Smooth muscle cell of bladder (primary cell): ENCODE data around the gene MGAT4B. TPM values are rescaled to one million over a fixed set of nuclear protein-coding genes. Genes with fewer than 3 reads are reported as not detected.

Source experiments
- total RNA-seq: library from RNA; depleted of rRNA; stranded (reverse); fragments of >200 nt; gene quantifications from 2 replicates; pipeline ENCODE4 v1.2.3, GENCODE V29; 2014

MGAT4B gene
- total RNA-seq = 94.4 and 138 TPM in 2 replicates

DNA sequence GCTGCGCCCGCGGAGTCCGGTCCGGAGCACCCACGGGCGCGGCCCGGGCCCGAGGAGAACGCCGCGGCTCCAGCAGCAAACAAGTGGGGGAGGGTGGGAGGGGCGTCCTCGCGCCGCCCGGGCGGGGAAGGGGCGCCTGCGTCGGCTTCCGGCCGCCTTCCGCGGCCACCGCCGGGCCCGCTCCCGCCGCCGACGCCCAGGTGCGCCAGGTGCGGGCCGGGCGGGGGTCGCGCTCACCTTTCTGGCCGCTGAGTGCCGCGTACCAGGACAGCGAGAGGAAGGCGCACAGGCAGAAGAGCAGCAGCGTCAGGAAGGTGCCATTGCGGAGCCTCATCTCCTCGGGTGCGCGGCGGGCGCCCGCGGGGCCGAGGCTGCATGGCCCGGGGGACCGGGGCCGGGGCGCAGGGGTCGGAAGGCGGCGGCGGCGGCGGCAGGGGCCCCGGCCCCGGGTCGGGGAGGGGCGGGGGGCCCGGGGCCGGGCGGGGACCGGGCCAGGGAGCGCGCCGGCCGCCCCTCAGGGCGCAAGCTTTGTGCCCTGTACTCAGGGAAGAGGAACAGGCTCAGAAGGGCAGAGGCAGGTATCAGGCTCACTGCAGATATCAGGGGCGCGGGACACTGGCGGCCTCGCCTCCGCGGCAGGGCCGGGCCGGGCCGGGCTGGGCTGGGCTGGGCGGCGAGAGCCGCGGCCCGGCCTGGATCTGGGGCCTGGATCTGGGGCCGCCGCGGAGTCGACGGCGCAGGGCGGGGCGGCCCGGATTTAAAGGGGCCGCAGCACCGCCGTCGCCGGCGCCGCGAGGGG, at the start of gene MGAT4B:
Gene MGAT4B (minus strand): TSS at position 617 of the 799 bp plus-strand sequence. CDS start 283 bp downstream, at position 334.

DNA sequence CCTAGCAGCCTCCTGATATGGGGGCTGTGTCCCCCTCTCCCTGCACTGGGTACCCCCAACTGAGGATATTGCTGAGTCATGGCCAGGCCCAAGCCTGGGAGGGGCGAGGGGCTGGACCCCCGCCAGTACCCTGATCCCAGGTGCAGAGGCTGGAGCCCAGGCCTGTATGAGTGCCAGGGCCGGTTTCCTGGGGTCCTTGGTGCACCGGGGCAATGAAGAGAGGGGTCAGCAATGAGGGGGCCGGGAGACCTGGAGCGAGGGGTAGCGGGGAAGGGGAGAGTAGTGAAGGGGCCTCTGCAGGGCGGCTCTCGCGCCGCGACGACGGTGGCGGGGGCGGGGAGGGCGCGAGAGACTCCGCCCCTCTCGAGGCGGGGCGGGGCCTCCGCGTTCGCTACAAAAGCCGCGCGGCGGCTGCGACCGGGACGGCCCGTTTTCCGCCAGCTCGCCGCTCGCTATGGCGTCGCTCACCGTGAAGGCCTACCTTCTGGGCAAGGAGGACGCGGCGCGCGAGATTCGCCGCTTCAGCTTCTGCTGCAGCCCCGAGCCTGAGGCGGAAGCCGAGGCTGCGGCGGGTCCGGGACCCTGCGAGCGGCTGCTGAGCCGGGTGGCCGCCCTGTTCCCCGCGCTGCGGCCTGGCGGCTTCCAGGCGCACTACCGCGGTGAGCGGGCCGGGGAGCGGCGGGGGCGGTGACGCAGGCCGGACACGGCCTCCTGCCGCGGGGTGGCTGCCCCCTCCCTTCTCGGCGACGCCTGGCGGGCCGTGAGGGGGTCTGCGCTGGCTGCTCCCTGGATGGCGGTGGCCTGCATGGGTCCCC, 14.0 kb upstream of the MGAT4B start, which contains the start of gene SQSTM1:
Gene SQSTM1 (plus strand): TSS at position 423 of the 815 bp plus-strand sequence. CDS start 32 bp downstream, at position 455.

DNA sequence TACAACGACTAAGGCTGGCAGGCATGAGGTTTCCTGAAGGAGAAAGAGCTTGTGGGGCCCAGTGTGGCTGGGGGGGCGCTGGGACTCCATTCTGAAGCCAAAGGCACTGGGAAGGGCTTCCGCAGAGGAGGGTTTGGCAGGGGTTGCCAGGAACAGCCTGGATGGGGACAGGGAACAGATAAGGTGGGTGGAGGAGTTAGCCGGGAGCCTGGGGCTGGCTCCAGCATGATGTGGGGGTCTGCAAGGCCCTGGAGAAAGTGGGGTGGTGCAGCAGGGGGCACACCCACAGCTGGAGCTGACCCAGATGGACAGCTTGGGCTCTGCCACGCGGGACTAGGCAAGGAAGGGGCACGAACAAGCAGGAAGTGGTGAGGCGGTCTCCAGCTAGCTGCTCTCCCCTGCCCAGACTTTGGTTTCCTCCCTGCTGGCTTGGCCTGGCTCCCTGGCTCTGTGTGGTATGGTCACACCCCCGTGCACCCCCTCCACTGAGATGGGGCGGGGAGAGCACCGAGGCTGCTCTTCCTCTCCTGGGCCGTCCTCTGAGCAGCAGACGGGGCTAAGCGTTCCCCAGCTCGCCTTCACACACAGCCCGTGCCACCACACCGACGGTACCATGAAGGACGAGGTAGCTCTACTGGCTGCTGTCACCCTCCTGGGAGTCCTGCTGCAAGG, 13.1 kb downstream of the MGAT4B start, which contains the start of gene LTC4S:
Gene LTC4S (plus strand): TSS at position 519 of the 672 bp plus-strand sequence. CDS start 95 bp downstream, at position 614.

Other genes starting within 250 kb of the MGAT4B start
- 471 and 654 TPM in 2 replicates for gene HNRNPH1, start 183.2 kb downstream of the MGAT4B start, total RNA-seq
- gene CBY3, start 125.8 kb downstream of the MGAT4B start, total RNA-seq = not detected in 2 replicates
- gene CANX, start 107.9 kb downstream of the MGAT4B start, total RNA-seq = 816 and 823 TPM in 2 replicates
- 3.3 and 4.3 TPM in 2 replicates for gene MAML1, start 74.0 kb downstream of the MGAT4B start, total RNA-seq
- gene LTC4S, start 12.9 kb downstream of the MGAT4B start, total RNA-seq = 0.65 TPM in 1 of 2 replicates, not detected in the other
- 682 and 1,060 TPM in 2 replicates for gene SQSTM1, start 14.0 kb upstream of the MGAT4B start, total RNA-seq
- gene MRNIP, start 52.0 kb upstream of the MGAT4B start, total RNA-seq = 9.0 and 13.8 TPM in 2 replicates
- gene TBC1D9B, start 101.0 kb upstream of the MGAT4B start, total RNA-seq = 41.5 and 53.5 TPM in 2 replicates